GOT3 (cell line): ENCODE measurements around the gene HOXC4.
"Not testable (repeated sequence)": the region's sequence is repeated elsewhere in the genome, so short reads cannot be mapped to it uniquely, and the experiment has no call there.

Experiments
- DNase-seq: peaks from one replicate; lab custom pipeline; 2025; ENCODE audit warnings: mixed read lengths; lab: John Stamatoyannopoulos, UW

Gene HOXC4

GRCh38 chr12:54058128-54058768, 4.6 kb downstream of the HOXC4 start:
- no peak for DNase-seq

- DNase-seq, result no peak
Observed at GRCh38 chr12:54059668-54060067, 6.0 kb downstream of the HOXC4 start.

- DNase-seq, result no peak
Observed at GRCh38 chr12:54060174-54060974, 6.7 kb downstream of the HOXC4 start.

GRCh38 chr12:54060975-54061778, 7.5 kb downstream of the HOXC4 start:
- no peak for DNase-seq

- no peak for DNase-seq
Observed at GRCh38 chr12:54065677-54066076, 12.0 kb downstream of the HOXC4 start.

GRCh38 chr12:54066408-54066807, 12.8 kb downstream of the HOXC4 start:
- DNase-seq, result no peak

GRCh38 chr12:54068418-54069070, 14.9 kb downstream of the HOXC4 start:
- no peak for DNase-seq

- no peak for DNase-seq
Observed at GRCh38 chr12:54071942-54072341, 18.3 kb downstream of the HOXC4 start.

- no peak for DNase-seq
Observed at GRCh38 chr12:54074308-54074707, 20.7 kb downstream of the HOXC4 start.

- no peak for DNase-seq
Observed at GRCh38 chr12:54075409-54075808, 21.8 kb downstream of the HOXC4 start.

- DNase-seq, result no peak
Observed at GRCh38 chr12:54075974-54076373, 22.3 kb downstream of the HOXC4 start.

GRCh38 chr12:54077843-54078242, 24.2 kb downstream of the HOXC4 start:
- not testable (repeated sequence) for DNase-seq

GRCh38 chr12:54079115-54079514, 25.5 kb downstream of the HOXC4 start:
- DNase-seq, result not testable (repeated sequence)

GRCh38 chr12:54080008-54080924, 26.6 kb downstream of the HOXC4 start:
- not testable (repeated sequence) for DNase-seq

- not testable (repeated sequence) for DNase-seq
Observed at GRCh38 chr12:54081053-54081514, 27.4 kb downstream of the HOXC4 start.

- not testable (repeated sequence) for DNase-seq
Observed at GRCh38 chr12:54081581-54082396, 28.2 kb downstream of the HOXC4 start.

GRCh38 chr12:54082397-54082892, 28.8 kb downstream of the HOXC4 start:
- DNase-seq, result no peak

GRCh38 chr12:54088011-54088410, 34.4 kb downstream of the HOXC4 start:
- not testable (repeated sequence) for DNase-seq

GRCh38 chr12:54089465-54089864, 35.8 kb downstream of the HOXC4 start:
- DNase-seq, result not testable (repeated sequence)

- DNase-seq, result not testable (repeated sequence)
Observed at GRCh38 chr12:54090312-54090711, 36.7 kb downstream of the HOXC4 start.
